Measurements from ENCODE around the gene EML4.
"Not testable (repeated sequence)": the region's sequence is repeated elsewhere in the genome, so short reads cannot be mapped to it uniquely, and the experiment has no call there.

Gene EML4

GRCh38 chr2:42169874-42170521 lies 845 bp downstream of the EML4 start:
- peak overlapping the region; percentile 68 for H3K4me3 ChIP-seq (ENCODE audit: low read length)
- no peak for DNase-seq (ENCODE audit: low read depth, low spot score)

GRCh38 chr2:42170619-42171395 lies 1.7 kb downstream of the EML4 start:
- H3K4me3 ChIP-seq (ENCODE audit: low read length): peak overlapping the region; percentile 68

GRCh38 chr2:42171396-42171980 lies 2.3 kb downstream of the EML4 start:
- no peak overlapping the region for H3K4me3 ChIP-seq (ENCODE audit: low read length)
- DNase-seq (ENCODE audit: low read depth, low spot score): no peak

More at GRCh38 chr2:42170619-42171395, 1.7 kb downstream of the EML4 start:
- DNase-seq (ENCODE audit: low read depth, low spot score): no peak

GRCh38 chr2:42172020-42172419 lies 2.9 kb downstream of the EML4 start:
- DNase-seq (ENCODE audit: low read depth, low spot score): no peak

GRCh38 chr2:42172566-42172965 lies 3.4 kb downstream of the EML4 start:
- no peak for DNase-seq (ENCODE audit: low read depth, low spot score)
- no peak overlapping the region for H3K4me3 ChIP-seq (ENCODE audit: low read length)

More at GRCh38 chr2:42172020-42172419, 2.9 kb downstream of the EML4 start:
- H3K4me3 ChIP-seq (ENCODE audit: low read length): no peak overlapping the region

GRCh38 chr2:42173467-42173866 lies 4.3 kb downstream of the EML4 start:
- not testable (repeated sequence) for DNase-seq (ENCODE audit: low read depth, low spot score); H3K4me3 ChIP-seq (ENCODE audit: low read length)

GRCh38 chr2:42176992-42177738 lies 8.0 kb downstream of the EML4 start:
- no peak for DNase-seq (ENCODE audit: low read depth, low spot score)
- no peak overlapping the region for H3K4me3 ChIP-seq (ENCODE audit: low read length)

GRCh38 chr2:42178335-42178734 lies 9.2 kb downstream of the EML4 start:
- no peak overlapping the region for H3K4me3 ChIP-seq (ENCODE audit: low read length)
- no peak for DNase-seq (ENCODE audit: low read depth, low spot score)

- DNase-seq (ENCODE audit: low read depth, low spot score): no peak
- no peak overlapping the region for H3K4me3 ChIP-seq (ENCODE audit: low read length)
Observed at GRCh38 chr2:42180300-42180699, 11.1 kb downstream of the EML4 start.

- no peak overlapping the region for H3K4me3 ChIP-seq (ENCODE audit: low read length)
- no peak for DNase-seq (ENCODE audit: low read depth, low spot score)
Observed at GRCh38 chr2:42182654-42183308, 13.6 kb downstream of the EML4 start.

GRCh38 chr2:42183775-42184174 lies 14.6 kb downstream of the EML4 start:
- DNase-seq (ENCODE audit: low read depth, low spot score): no peak
- no peak overlapping the region for H3K4me3 ChIP-seq (ENCODE audit: low read length)

- DNase-seq (ENCODE audit: low read depth, low spot score): no peak
- H3K4me3 ChIP-seq (ENCODE audit: low read length): no peak overlapping the region
Observed at GRCh38 chr2:42184346-42184745, 15.2 kb downstream of the EML4 start.

- H3K4me3 ChIP-seq (ENCODE audit: low read length): no peak overlapping the region
Observed at GRCh38 chr2:42185220-42185921, 16.2 kb downstream of the EML4 start.

GRCh38 chr2:42186366-42186765 lies 17.2 kb downstream of the EML4 start:
- DNase-seq (ENCODE audit: low read depth, low spot score): no peak
- H3K4me3 ChIP-seq (ENCODE audit: low read length): no peak overlapping the region

More at GRCh38 chr2:42185220-42185921, 16.2 kb downstream of the EML4 start:
- DNase-seq (ENCODE audit: low read depth, low spot score): no peak

- no peak overlapping the region for H3K4me3 ChIP-seq (ENCODE audit: low read length)
- no peak for DNase-seq (ENCODE audit: low read depth, low spot score)
Observed at GRCh38 chr2:42186945-42187632, 17.9 kb downstream of the EML4 start.

- no peak overlapping the region for H3K4me3 ChIP-seq (ENCODE audit: low read length)
- DNase-seq (ENCODE audit: low read depth, low spot score): no peak
Observed at GRCh38 chr2:42187886-42188285, 18.7 kb downstream of the EML4 start.

- no peak overlapping the region for H3K4me3 ChIP-seq (ENCODE audit: low read length)
- no peak for DNase-seq (ENCODE audit: low read depth, low spot score)
Observed at GRCh38 chr2:42189235-42189566, 20.0 kb downstream of the EML4 start.

GRCh38 chr2:42190191-42190590 lies 21.0 kb downstream of the EML4 start:
- H3K4me3 ChIP-seq (ENCODE audit: low read length): no peak overlapping the region
- no peak for DNase-seq (ENCODE audit: low read depth, low spot score)
